Measurements from ENCODE around the gene BTN1A1.

DNA sequence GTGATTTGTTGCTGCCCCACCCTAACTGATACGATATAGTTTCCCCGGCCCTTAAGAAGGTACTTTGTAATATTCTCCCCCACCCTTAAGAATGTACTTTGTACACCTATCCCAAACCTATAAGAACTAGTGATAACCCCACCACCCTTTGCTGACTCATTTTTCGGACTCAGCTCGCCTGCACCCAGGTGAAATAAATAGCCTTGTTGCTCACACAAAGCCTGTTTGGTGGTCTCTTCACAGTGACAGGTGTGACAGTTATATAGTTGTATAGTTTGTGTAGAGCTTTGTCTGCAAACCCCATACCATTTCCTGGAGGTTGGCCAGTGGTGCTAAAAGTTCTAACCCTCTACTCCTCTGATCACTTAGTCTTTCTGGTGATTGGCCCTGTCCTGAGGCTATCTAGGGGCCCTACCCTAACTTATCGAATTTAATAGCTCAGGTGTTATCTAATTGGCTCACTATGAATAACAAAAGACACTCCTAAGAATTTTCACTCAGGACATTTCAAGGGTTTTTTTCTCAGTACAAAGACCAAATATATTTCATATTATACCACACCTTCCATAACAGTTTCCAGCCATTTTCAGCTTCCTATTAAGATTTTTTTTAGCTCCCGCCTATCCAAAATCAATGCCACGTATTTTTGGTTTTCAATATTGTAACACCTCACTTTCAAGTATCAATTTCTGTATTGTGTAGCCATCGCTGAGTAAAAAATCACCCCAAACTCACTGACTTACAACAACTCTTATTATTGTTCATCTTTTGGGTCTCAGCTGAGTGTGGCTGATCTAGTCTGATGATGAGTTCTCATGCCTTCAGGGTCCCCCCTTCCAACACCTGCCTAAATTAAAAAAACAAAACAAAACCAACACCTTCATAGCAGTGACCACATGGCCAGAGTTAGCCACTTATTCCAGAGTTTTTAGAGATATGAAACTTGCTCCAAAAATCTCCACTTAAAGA, 9.8 kb upstream of the BTN1A1 start:
- TF ChIP-seq CTCF (IDR thresholded peaks at IDR 0.05; ENCODE audit: insufficient read depth, low read length, poor library complexity, severe bottlenecking) (no peak), EZH2phosphoT487 (conservative IDR thresholded peaks at IDR 0.05; ENCODE audit: low read length) (no peak)
